ENCODE measurements around the gene JAKMIP3. TPM values are rescaled to one million over a fixed set of nuclear protein-coding genes. Genes with fewer than 3 reads are reported as not detected.
A peak's percentile ranks its signal among the peaks of the same experiment; 100 is the strongest.
"Not testable (repeated sequence)": the region's sequence is repeated elsewhere in the genome, so short reads cannot be mapped to it uniquely, and the experiment has no call there.

JAKMIP3 gene
- total RNA-seq, 1 experiment from 2014 or later: 0.42 TPM

GRCh38 chr10:132066186-132066585 lies 440 bp downstream of the JAKMIP3 start:
- Histone ChIP-seq H3K36me3 (replicated peaks; ENCODE audit: control insufficient read depth, insufficient read depth, low read length) (no peaks in the 10 kb centered on the region), H3K4me3 (ENCODE audit: insufficient read depth, low read depth, low read length) (no peak overlapping the region), H3K27me3 (ENCODE audit: control insufficient read depth, insufficient read depth, low read length) (no peaks in the 10 kb centered on the region)
- DNase-seq: peak; percentile 48

GRCh38 chr10:132066812-132067211 lies 1.1 kb downstream of the JAKMIP3 start:
- peak; percentile 50 for DNase-seq
- no peaks in the 10 kb centered on the region for H3K36me3 ChIP-seq (replicated peaks; ENCODE audit: control insufficient read depth, insufficient read depth, low read length)
- H3K4me3 ChIP-seq (ENCODE audit: insufficient read depth, low read depth, low read length): no peak overlapping the region
- no peaks in the 10 kb centered on the region for H3K27me3 ChIP-seq (ENCODE audit: control insufficient read depth, insufficient read depth, low read length)

GRCh38 chr10:132068431-132069121 lies 2.8 kb downstream of the JAKMIP3 start:
- Histone ChIP-seq H3K36me3 (replicated peaks; ENCODE audit: control insufficient read depth, insufficient read depth, low read length) (no peaks in the 10 kb centered on the region), H3K4me3 (ENCODE audit: insufficient read depth, low read depth, low read length) (no peak overlapping the region), H3K27me3 (ENCODE audit: control insufficient read depth, insufficient read depth, low read length) (no peaks in the 10 kb centered on the region)
- DNase-seq: peak; percentile 7

DNA sequence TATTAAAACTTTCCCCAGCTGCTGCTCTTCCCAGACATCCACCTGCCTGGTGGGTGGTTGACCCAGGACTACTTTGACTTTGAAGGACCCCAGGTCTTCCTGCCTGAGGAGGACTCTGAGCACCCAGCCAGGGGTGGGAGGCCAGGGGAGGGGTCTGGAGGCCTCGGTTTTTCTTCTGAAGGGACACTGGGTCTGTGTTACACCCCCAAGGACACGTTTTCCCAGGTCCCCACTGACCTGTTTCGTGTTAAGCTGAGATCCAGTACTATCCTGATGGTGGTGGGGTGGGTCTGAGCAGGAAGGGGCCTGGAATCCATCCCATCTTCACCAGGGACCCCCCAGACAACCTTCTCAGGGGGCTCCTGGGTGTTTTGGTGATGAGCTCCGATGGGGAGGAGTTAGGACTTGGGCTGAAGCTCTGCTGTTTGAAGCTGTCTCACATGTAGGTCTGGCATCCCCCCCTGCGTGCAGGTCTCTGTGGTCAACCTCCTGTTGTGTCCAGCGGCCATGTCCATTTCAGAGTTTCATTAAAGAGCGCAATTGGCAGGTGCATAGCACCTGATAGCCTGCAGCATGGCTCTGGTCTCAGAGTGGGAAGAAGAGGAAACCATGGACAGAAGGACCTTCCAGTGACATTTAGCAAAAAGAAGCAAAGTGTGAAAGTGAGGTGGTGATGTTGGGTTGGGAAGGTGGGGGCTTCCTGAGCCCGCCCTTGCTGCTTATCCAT lies 3.5 kb downstream of the JAKMIP3 start:
- DNase-seq: peak; percentile 6
- Histone ChIP-seq H3K27me3 (ENCODE audit: control insufficient read depth, insufficient read depth, low read length) (no peaks in the 10 kb centered on the region), H3K36me3 (replicated peaks; ENCODE audit: control insufficient read depth, insufficient read depth, low read length) (no peaks in the 10 kb centered on the region), H3K4me3 (ENCODE audit: insufficient read depth, low read depth, low read length) (no peak overlapping the region)

DNA sequence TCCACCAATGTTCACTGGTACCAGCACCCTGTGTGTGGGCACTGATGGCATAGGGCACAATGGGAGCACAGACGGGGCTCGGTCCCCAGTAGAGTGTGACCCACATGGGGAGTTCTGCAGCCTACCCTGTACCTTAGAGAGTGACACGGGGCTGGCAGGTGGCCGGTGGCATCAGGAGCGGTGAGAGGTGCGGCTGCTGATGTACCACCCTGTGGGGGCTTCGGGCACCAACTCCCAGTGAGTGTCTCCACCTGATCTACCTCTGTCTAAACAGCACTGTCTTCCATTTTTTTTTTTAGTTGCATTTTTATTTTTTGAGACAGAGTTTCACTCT lies 4.1 kb downstream of the JAKMIP3 start:
- Histone ChIP-seq H3K4me3 (ENCODE audit: insufficient read depth, low read depth, low read length) (no peak overlapping the region), H3K36me3 (replicated peaks; ENCODE audit: control insufficient read depth, insufficient read depth, low read length) (no peaks in the 10 kb centered on the region), H3K27me3 (ENCODE audit: control insufficient read depth, insufficient read depth, low read length) (no peaks in the 10 kb centered on the region)
- DNase-seq: peak; percentile 7

GRCh38 chr10:132070724-132071123 lies 5.0 kb downstream of the JAKMIP3 start:
- no peaks in the 10 kb centered on the region for H3K36me3 ChIP-seq (replicated peaks; ENCODE audit: control insufficient read depth, insufficient read depth, low read length)
- DNase-seq: peak; percentile 10
- no peaks in the 10 kb centered on the region for H3K27me3 ChIP-seq (ENCODE audit: control insufficient read depth, insufficient read depth, low read length)
- H3K4me3 ChIP-seq (ENCODE audit: insufficient read depth, low read depth, low read length): no peak overlapping the region

GRCh38 chr10:132071667-132072066 lies 5.9 kb downstream of the JAKMIP3 start:
- H3K36me3 ChIP-seq (replicated peaks; ENCODE audit: control insufficient read depth, insufficient read depth, low read length): no peaks in the 10 kb centered on the region
- no peaks in the 10 kb centered on the region for H3K27me3 ChIP-seq (ENCODE audit: control insufficient read depth, insufficient read depth, low read length)
- no peak for DNase-seq
- no peak overlapping the region for H3K4me3 ChIP-seq (ENCODE audit: insufficient read depth, low read depth, low read length)

- H3K4me3 ChIP-seq (ENCODE audit: insufficient read depth, low read depth, low read length): no peak overlapping the region
- H3K27me3 ChIP-seq (ENCODE audit: control insufficient read depth, insufficient read depth, low read length): no peaks in the 10 kb centered on the region
- H3K36me3 ChIP-seq (replicated peaks; ENCODE audit: control insufficient read depth, insufficient read depth, low read length): no peaks in the 10 kb centered on the region
- DNase-seq: peak; percentile 21
Observed at GRCh38 chr10:132075909-132076577, 10.3 kb downstream of the JAKMIP3 start.

DNA sequence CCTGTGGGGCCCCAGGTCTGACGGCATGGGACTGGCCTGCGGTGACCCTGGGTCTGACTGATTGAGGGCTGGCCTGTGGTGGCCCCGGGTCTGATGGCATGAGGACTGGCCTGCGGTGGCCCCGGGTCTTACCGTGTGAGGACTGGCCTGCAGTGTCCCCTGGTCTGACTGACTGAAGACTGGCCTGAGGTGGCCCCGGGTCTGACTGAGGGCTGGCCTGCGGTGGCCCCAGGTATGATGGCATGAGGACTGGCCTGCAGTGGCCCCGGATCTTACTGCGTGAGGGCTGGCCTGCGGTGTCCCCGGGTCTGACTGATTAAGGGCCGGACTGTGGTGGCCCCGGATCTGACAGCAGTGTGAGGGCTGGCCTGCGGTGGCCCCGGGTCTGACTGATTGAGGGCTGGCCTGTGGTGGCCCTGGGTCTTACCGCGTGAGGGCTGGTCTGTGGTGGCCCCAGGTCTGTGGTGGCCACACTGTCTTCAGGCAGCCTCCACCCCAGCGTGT lies 10.9 kb downstream of the JAKMIP3 start:
- Histone ChIP-seq H3K27me3 (ENCODE audit: control insufficient read depth, insufficient read depth, low read length) (no peaks in the 10 kb centered on the region), H3K36me3 (replicated peaks; ENCODE audit: control insufficient read depth, insufficient read depth, low read length) (no peaks in the 10 kb centered on the region), H3K4me3 (ENCODE audit: insufficient read depth, low read depth, low read length) (no peak overlapping the region)
- DNase-seq: peak; percentile 28

- H3K27me3 ChIP-seq (ENCODE audit: control insufficient read depth, insufficient read depth, low read length): no peaks in the 10 kb centered on the region
- DNase-seq: no peak
- no peaks in the 10 kb centered on the region for H3K36me3 ChIP-seq (replicated peaks; ENCODE audit: control insufficient read depth, insufficient read depth, low read length)
- no peak overlapping the region for H3K4me3 ChIP-seq (ENCODE audit: insufficient read depth, low read depth, low read length)
Observed at GRCh38 chr10:132077091-132077490, 11.3 kb downstream of the JAKMIP3 start.

GRCh38 chr10:132078746-132079345 lies 13.1 kb downstream of the JAKMIP3 start:
- Histone ChIP-seq H3K36me3 (replicated peaks; ENCODE audit: control insufficient read depth, insufficient read depth, low read length) (no peaks in the 10 kb centered on the region), H3K4me3 (ENCODE audit: insufficient read depth, low read depth, low read length) (no peak overlapping the region), H3K27me3 (ENCODE audit: control insufficient read depth, insufficient read depth, low read length) (no peaks in the 10 kb centered on the region)
- DNase-seq: peak; percentile 71

DNA sequence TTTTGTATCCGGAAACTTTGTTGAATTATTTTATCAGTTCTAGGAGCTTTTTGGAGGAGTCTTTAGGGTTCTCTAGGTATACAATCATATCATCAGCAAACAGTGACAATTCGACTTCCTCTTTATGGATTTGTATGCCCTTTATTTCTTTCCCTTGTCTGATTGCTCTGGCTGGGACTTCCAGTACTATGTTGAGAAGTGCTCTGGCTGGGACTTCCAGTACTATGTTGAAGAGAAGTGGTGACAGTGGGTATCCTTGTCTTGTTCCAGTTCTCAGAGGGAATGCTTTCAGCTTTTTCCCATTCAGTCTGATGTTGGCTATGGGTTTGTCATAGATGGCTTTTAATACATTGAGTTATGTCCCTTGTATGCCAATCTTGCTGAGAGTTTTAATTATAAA lies 18.6 kb downstream of the JAKMIP3 start:
- H3K36me3 ChIP-seq (replicated peaks; ENCODE audit: control insufficient read depth, insufficient read depth, low read length); H3K27me3 ChIP-seq (ENCODE audit: control insufficient read depth, insufficient read depth, low read length); H3K4me3 ChIP-seq (ENCODE audit: insufficient read depth, low read depth, low read length); DNase-seq: not testable (repeated sequence)

- H3K27me3 ChIP-seq (ENCODE audit: control insufficient read depth, insufficient read depth, low read length); H3K4me3 ChIP-seq (ENCODE audit: insufficient read depth, low read depth, low read length); DNase-seq; H3K36me3 ChIP-seq (replicated peaks; ENCODE audit: control insufficient read depth, insufficient read depth, low read length): not testable (repeated sequence)
Observed at GRCh38 chr10:132093236-132093635, 27.5 kb downstream of the JAKMIP3 start.

- no peak overlapping the region for H3K4me3 ChIP-seq (ENCODE audit: insufficient read depth, low read depth, low read length)
- H3K36me3 ChIP-seq (replicated peaks; ENCODE audit: control insufficient read depth, insufficient read depth, low read length): no peaks in the 10 kb centered on the region
- DNase-seq: no peak
- no peaks in the 10 kb centered on the region for H3K27me3 ChIP-seq (ENCODE audit: control insufficient read depth, insufficient read depth, low read length)
Observed at GRCh38 chr10:132094581-132095234, 29.0 kb downstream of the JAKMIP3 start.
